HG03103 (cell line): ENCODE results near the gene PCP4L1.

Experiments
- ATAC-seq: cut with Tn5 transposase; IDR thresholded peaks from one replicate; pipeline ENCODE4 v1.9.1; 2021; ENCODE audit warnings: low read depth; ENCODE audit not compliant: unreplicated experiment

The PCP4L1 gene

GRCh38 chr1:161261261-161262235, 3.0 kb downstream of the PCP4L1 start:
- ATAC-seq = no peak

- ATAC-seq = no peak
These were observed 6.8 kb downstream of the PCP4L1 start for GRCh38 chr1:161265305-161265704.

- no peak for ATAC-seq
These were observed 7.7 kb downstream of the PCP4L1 start for GRCh38 chr1:161266202-161266601.

- ATAC-seq = no peak
These were observed 8.3 kb downstream of the PCP4L1 start for GRCh38 chr1:161266836-161267235.

- ATAC-seq = no peak
These were observed 8.8 kb downstream of the PCP4L1 start for GRCh38 chr1:161267321-161267720.

GRCh38 chr1:161273402-161273801, 14.9 kb downstream of the PCP4L1 start:
- no peak for ATAC-seq

- no peak for ATAC-seq
These were observed 16.3 kb downstream of the PCP4L1 start for GRCh38 chr1:161274874-161275273.

GRCh38 chr1:161282991-161283390, 24.4 kb downstream of the PCP4L1 start:
- ATAC-seq = no peak

- no peak for ATAC-seq
These were observed 26.6 kb downstream of the PCP4L1 start for GRCh38 chr1:161285113-161285512.

- ATAC-seq = no peak
These were observed 27.0 kb downstream of the PCP4L1 start for GRCh38 chr1:161285521-161285920.

- no peak for ATAC-seq
These were observed 29.0 kb downstream of the PCP4L1 start for GRCh38 chr1:161287482-161288054.

- ATAC-seq = no peak
These were observed 32.2 kb downstream of the PCP4L1 start for GRCh38 chr1:161290779-161291178.

GRCh38 chr1:161297415-161297814, 38.9 kb downstream of the PCP4L1 start:
- no peak for ATAC-seq

GRCh38 chr1:161298116-161298515, 39.6 kb downstream of the PCP4L1 start:
- ATAC-seq = no peak

GRCh38 chr1:161299347-161299746, 40.8 kb downstream of the PCP4L1 start:
- no peak for ATAC-seq

GRCh38 chr1:161300478-161300877, 41.9 kb downstream of the PCP4L1 start:
- no peak for ATAC-seq

GRCh38 chr1:161304927-161305866, 46.7 kb downstream of the PCP4L1 start:
- ATAC-seq = no peak

GRCh38 chr1:161305867-161306519, 47.4 kb downstream of the PCP4L1 start:
- ATAC-seq = peak; percentile 85

- ATAC-seq = no peak
These were observed 48.8 kb downstream of the PCP4L1 start for GRCh38 chr1:161307230-161307768.
